ENCODE measurements around the gene FHOD3.
A peak's percentile ranks its signal among the peaks of the same experiment; 100 is the strongest.

The FHOD3 gene

DNA sequence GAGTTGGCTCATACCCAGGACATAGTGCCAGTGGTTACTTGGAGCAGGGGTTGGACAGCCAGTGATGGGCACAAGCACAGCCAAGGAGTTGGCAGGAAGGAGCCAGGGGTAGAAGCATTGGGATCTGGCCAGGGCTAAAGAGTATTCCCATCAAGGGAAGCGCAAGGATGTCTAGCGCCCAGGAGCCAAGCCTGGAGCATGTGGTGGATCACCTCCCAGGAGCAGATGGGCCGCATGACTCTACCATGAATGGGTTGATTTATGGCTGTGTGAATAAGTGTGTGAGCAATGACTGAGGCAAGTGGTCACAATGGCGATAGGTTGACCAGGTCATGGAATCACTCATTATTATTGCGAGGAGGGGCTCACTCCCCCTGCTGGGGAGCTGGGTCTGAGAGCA lies 111.1 kb downstream of the FHOD3 start:
- no peak overlapping the region for H2AK5ac ChIP-seq (ENCODE audit: low read length)
- no peaks in the 10 kb centered on the region for H3K79me2 ChIP-seq (ENCODE audit: control insufficient read depth, insufficient read depth, low read length)
- no CpG with 5 or more reads among the region's 5 CpGs for WGBS (ENCODE audit: extremely low coverage, insufficient coverage, low lambda C conversion rate)
- no peak overlapping the region for H3K18ac ChIP-seq (ENCODE audit: low read length)
- H2BK15ac ChIP-seq (replicated peaks; ENCODE audit: low read depth): no peak overlapping the region
- H3K56ac ChIP-seq (ENCODE audit: low read length): no peak overlapping the region
- no peak overlapping the region for H2BK5ac ChIP-seq (ENCODE audit: low read length)
- H3K4me3 ChIP-seq (ENCODE audit: low read length): no peak overlapping the region
- H3K4me2 ChIP-seq (ENCODE audit: low read length): no peak overlapping the region
- H3K4me1 ChIP-seq (ENCODE audit: control insufficient read depth, low read depth, low read length): no peaks in the 10 kb centered on the region
- no peaks in the 10 kb centered on the region for H3K36me3 ChIP-seq (ENCODE audit: control insufficient read depth, insufficient read depth, low read length)
- no peaks in the 10 kb centered on the region for H3K27me3 ChIP-seq (ENCODE audit: insufficient read depth, low read length, poor library complexity)
- no peak overlapping the region for H4K8ac ChIP-seq (ENCODE audit: low read depth, low read length)
- H3K23ac ChIP-seq (ENCODE audit: low read length): no peak overlapping the region
- DNase-seq: no peak
- no peak overlapping the region for H3K27ac ChIP-seq (ENCODE audit: low read depth, low read length)
- no peaks in the 10 kb centered on the region for H3K79me1 ChIP-seq (ENCODE audit: low read length)
- no peak overlapping the region for H4K5ac ChIP-seq (ENCODE audit: low read length)
- H3K4ac ChIP-seq (ENCODE audit: low read depth, low read length): no peak overlapping the region
- H2BK120ac ChIP-seq (ENCODE audit: low read depth, low read length): no peak overlapping the region
- H3K9ac ChIP-seq (ENCODE audit: low read length): no peak overlapping the region

DNA sequence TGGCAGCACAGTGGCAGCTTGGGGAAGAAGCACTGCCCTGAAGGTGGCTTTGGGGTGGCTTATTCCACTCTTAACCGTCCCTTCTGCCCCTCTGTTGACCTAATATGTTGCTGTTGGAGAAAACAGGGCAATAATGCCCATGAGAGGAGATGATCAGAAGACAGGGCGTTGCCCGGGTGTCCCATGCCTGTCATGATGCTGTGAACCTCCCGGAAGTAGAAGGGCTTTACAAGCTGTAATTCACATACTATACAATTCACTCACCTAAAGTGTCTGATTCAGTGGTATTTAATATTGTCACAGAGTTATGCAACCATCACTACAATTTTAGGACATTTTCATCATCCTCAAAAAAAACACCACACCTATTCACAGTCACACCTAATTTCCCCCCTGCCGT lies 112.3 kb downstream of the FHOD3 start:
- Histone ChIP-seq H3K4me3 (ENCODE audit: low read length) (no peak overlapping the region), H3K23ac (ENCODE audit: low read length) (no peak overlapping the region), H4K5ac (ENCODE audit: low read length) (no peak overlapping the region), H3K4ac (ENCODE audit: low read depth, low read length) (no peak overlapping the region), H4K8ac (ENCODE audit: low read depth, low read length) (no peak overlapping the region), H2BK15ac (replicated peaks; ENCODE audit: low read depth) (no peak overlapping the region), H2BK5ac (ENCODE audit: low read length) (no peak overlapping the region), H3K79me1 (ENCODE audit: low read length) (no peaks in the 10 kb centered on the region), H2BK120ac (ENCODE audit: low read depth, low read length) (no peak overlapping the region), H3K4me1 (ENCODE audit: control insufficient read depth, low read depth, low read length) (no peaks in the 10 kb centered on the region), H3K4me2 (ENCODE audit: low read length) (no peak overlapping the region), H2AK5ac (ENCODE audit: low read length) (no peak overlapping the region), H3K18ac (ENCODE audit: low read length) (no peak overlapping the region), H3K36me3 (ENCODE audit: control insufficient read depth, insufficient read depth, low read length) (no peaks in the 10 kb centered on the region), H3K9ac (ENCODE audit: low read length) (no peak overlapping the region), H3K27me3 (ENCODE audit: insufficient read depth, low read length, poor library complexity) (no peaks in the 10 kb centered on the region), H3K27ac (ENCODE audit: low read depth, low read length) (no peak overlapping the region), H3K56ac (ENCODE audit: low read length) (no peak overlapping the region), H3K79me2 (ENCODE audit: control insufficient read depth, insufficient read depth, low read length) (no peaks in the 10 kb centered on the region)
- DNase-seq: no peak
- WGBS (ENCODE audit: extremely low coverage, insufficient coverage, low lambda C conversion rate): no CpG with 5 or more reads among the region's 5 CpGs

DNA sequence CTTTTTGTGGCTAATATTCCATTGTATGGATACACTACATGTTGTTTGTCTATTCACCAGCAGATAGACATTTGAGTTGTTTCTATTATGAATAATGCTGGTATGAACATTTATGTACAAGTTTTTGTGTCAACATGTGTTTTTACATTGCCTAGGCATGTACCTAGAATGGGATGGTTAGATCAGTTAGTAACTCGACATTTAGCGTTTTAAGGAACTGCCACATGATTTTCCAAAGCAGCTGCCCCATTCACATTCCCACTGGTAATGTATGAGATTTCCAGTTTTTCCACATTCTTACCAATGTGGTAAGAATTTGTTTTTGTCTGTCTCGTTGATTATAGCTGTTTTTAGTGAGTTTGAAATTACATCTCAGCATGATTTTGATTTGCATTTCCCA lies 112.8 kb downstream of the FHOD3 start:
- Histone ChIP-seq H3K79me2 (ENCODE audit: control insufficient read depth, insufficient read depth, low read length) (no peaks in the 10 kb centered on the region), H2BK5ac (ENCODE audit: low read length) (no peak overlapping the region), H2BK120ac (ENCODE audit: low read depth, low read length) (no peak overlapping the region), H3K4ac (ENCODE audit: low read depth, low read length) (no peak overlapping the region), H3K23ac (ENCODE audit: low read length) (no peak overlapping the region), H3K4me1 (ENCODE audit: control insufficient read depth, low read depth, low read length) (no peaks in the 10 kb centered on the region), H3K36me3 (ENCODE audit: control insufficient read depth, insufficient read depth, low read length) (no peaks in the 10 kb centered on the region), H3K79me1 (ENCODE audit: low read length) (no peaks in the 10 kb centered on the region), H4K8ac (ENCODE audit: low read depth, low read length) (no peak overlapping the region), H4K5ac (ENCODE audit: low read length) (no peak overlapping the region), H3K27me3 (ENCODE audit: insufficient read depth, low read length, poor library complexity) (no peaks in the 10 kb centered on the region), H3K56ac (ENCODE audit: low read length) (no peak overlapping the region), H3K9ac (ENCODE audit: low read length) (no peak overlapping the region), H3K18ac (ENCODE audit: low read length) (no peak overlapping the region), H3K4me3 (ENCODE audit: low read length) (no peak overlapping the region), H2AK5ac (ENCODE audit: low read length) (no peak overlapping the region), H3K4me2 (ENCODE audit: low read length) (no peak overlapping the region), H2BK15ac (replicated peaks; ENCODE audit: low read depth) (no peak overlapping the region), H3K27ac (ENCODE audit: low read depth, low read length) (no peak overlapping the region)
- WGBS (ENCODE audit: extremely low coverage, insufficient coverage, low lambda C conversion rate): no CpG with 5 or more reads among the region's 3 CpGs
- DNase-seq: no peak

DNA sequence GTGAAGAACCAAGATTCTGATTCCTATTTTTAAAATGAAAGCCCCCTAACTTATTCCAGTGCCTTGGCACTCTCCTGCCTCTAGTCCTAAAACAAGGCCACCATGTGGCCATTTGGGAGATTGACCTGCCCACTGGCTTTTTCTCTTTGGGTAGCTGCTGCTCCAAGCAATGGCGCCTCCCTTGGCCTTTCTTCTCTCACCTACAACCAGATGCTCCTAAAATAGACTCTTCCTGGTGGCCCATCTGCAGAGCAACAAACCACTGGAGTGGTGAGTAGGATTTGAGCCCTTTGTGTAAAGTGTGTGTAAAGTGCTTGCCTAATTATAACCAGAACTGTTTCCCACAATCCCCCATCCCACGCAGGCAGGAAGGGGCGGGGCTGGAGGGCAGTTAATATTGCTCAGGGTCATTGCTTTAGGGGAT lies 114.2 kb downstream of the FHOD3 start:
- H2BK15ac ChIP-seq (replicated peaks; ENCODE audit: low read depth): no peak overlapping the region
- peak; percentile 88 for DNase-seq
- no peak overlapping the region for H3K23ac ChIP-seq (ENCODE audit: low read length)
- H2BK120ac ChIP-seq (ENCODE audit: low read depth, low read length): no peak overlapping the region
- H3K27me3 ChIP-seq (ENCODE audit: insufficient read depth, low read length, poor library complexity): no peaks in the 10 kb centered on the region
- no peaks in the 10 kb centered on the region for H3K79me1 ChIP-seq (ENCODE audit: low read length)
- H4K8ac ChIP-seq (ENCODE audit: low read depth, low read length): no peak overlapping the region
- no peak overlapping the region for H3K27ac ChIP-seq (ENCODE audit: low read depth, low read length)
- no peak overlapping the region for H3K4ac ChIP-seq (ENCODE audit: low read depth, low read length)
- H3K9ac ChIP-seq (ENCODE audit: low read length): no peak overlapping the region
- no peaks in the 10 kb centered on the region for H3K4me1 ChIP-seq (ENCODE audit: control insufficient read depth, low read depth, low read length)
- H3K4me3 ChIP-seq (ENCODE audit: low read length): no peak overlapping the region
- peak overlapping the region; percentile 78 for H4K5ac ChIP-seq (ENCODE audit: low read length)
- no peak overlapping the region for H3K4me2 ChIP-seq (ENCODE audit: low read length)
- no peak overlapping the region for H3K56ac ChIP-seq (ENCODE audit: low read length)
- no peaks in the 10 kb centered on the region for H3K79me2 ChIP-seq (ENCODE audit: control insufficient read depth, insufficient read depth, low read length)
- no peak overlapping the region for H2AK5ac ChIP-seq (ENCODE audit: low read length)
- WGBS (ENCODE audit: extremely low coverage, insufficient coverage, low lambda C conversion rate): no CpG with 5 or more reads among the region's 3 CpGs
- no peak overlapping the region for H2BK5ac ChIP-seq (ENCODE audit: low read length)
- H3K36me3 ChIP-seq (ENCODE audit: control insufficient read depth, insufficient read depth, low read length): no peaks in the 10 kb centered on the region
- H3K18ac ChIP-seq (ENCODE audit: low read length): no peak overlapping the region

DNA sequence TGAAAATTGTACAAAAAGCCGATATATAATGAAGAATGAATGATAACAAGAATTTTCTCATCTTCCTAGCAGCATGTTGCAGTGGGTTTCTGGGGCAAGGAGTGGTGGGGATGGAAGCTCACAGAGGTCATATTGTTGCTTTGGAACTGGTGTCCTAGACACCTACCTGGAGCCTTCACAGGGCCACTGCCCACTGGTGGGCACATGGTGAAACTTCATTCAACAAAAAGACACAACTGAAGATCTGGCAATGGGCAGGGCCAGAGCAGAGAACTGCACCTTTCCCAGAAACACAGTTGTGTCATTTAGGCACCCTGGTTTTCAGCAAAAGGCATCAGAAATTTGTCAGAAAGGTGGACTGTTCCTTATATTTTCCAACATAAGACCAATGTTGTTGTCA lies 115.3 kb downstream of the FHOD3 start:
- 100% methylated on average over 1 of the region's 1 CpG for WGBS (ENCODE audit: extremely low coverage, insufficient coverage, low lambda C conversion rate)
- H4K8ac ChIP-seq (ENCODE audit: low read depth, low read length): no peak overlapping the region
- H3K4me1 ChIP-seq (ENCODE audit: control insufficient read depth, low read depth, low read length): no peaks in the 10 kb centered on the region
- no peak overlapping the region for H4K5ac ChIP-seq (ENCODE audit: low read length)
- H3K27ac ChIP-seq (ENCODE audit: low read depth, low read length): no peak overlapping the region
- no peaks in the 10 kb centered on the region for H3K27me3 ChIP-seq (ENCODE audit: insufficient read depth, low read length, poor library complexity)
- no peak overlapping the region for H3K9ac ChIP-seq (ENCODE audit: low read length)
- H2BK5ac ChIP-seq (ENCODE audit: low read length): no peak overlapping the region
- H3K18ac ChIP-seq (ENCODE audit: low read length): no peak overlapping the region
- no peaks in the 10 kb centered on the region for H3K79me2 ChIP-seq (ENCODE audit: control insufficient read depth, insufficient read depth, low read length)
- H2AK5ac ChIP-seq (ENCODE audit: low read length): no peak overlapping the region
- H3K4me3 ChIP-seq (ENCODE audit: low read length): no peak overlapping the region
- no peak overlapping the region for H2BK120ac ChIP-seq (ENCODE audit: low read depth, low read length)
- no peak overlapping the region for H3K56ac ChIP-seq (ENCODE audit: low read length)
- peak; percentile 68 for DNase-seq
- no peak overlapping the region for H3K4me2 ChIP-seq (ENCODE audit: low read length)
- H3K23ac ChIP-seq (ENCODE audit: low read length): no peak overlapping the region
- H3K36me3 ChIP-seq (ENCODE audit: control insufficient read depth, insufficient read depth, low read length): no peaks in the 10 kb centered on the region
- H3K79me1 ChIP-seq (ENCODE audit: low read length): no peaks in the 10 kb centered on the region
- H3K4ac ChIP-seq (ENCODE audit: low read depth, low read length): no peak overlapping the region
- no peak overlapping the region for H2BK15ac ChIP-seq (replicated peaks; ENCODE audit: low read depth)

DNA sequence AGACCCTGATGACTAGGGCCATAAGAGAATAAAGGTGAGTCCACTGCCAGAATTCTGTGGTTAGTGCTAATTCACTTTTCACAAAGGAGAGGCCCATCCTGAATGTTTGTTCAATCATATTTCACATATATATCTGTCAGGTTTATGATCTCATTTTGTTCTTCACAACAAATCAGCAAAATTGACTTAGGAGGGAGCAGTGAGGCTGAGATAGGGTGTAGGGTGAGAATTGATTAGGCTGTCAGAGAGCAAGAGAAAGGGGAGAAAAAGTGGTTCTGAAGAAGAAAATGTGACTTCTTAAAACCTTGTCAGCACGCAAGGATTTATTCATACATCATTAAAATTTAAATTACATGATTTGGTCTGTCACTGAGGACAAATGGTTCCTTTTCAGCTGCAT lies 117.7 kb downstream of the FHOD3 start:
- no peak overlapping the region for H4K8ac ChIP-seq (ENCODE audit: low read depth, low read length)
- no peak overlapping the region for H2BK15ac ChIP-seq (replicated peaks; ENCODE audit: low read depth)
- H3K18ac ChIP-seq (ENCODE audit: low read length): no peak overlapping the region
- H3K56ac ChIP-seq (ENCODE audit: low read length): no peak overlapping the region
- no peaks in the 10 kb centered on the region for H3K79me1 ChIP-seq (ENCODE audit: low read length)
- H3K36me3 ChIP-seq (ENCODE audit: control insufficient read depth, insufficient read depth, low read length): no peaks in the 10 kb centered on the region
- no peak overlapping the region for H2AK5ac ChIP-seq (ENCODE audit: low read length)
- H2BK5ac ChIP-seq (ENCODE audit: low read length): no peak overlapping the region
- H3K4me3 ChIP-seq (ENCODE audit: low read length): no peak overlapping the region
- H3K27ac ChIP-seq (ENCODE audit: low read depth, low read length): no peak overlapping the region
- no peak for DNase-seq
- no peaks in the 10 kb centered on the region for H3K27me3 ChIP-seq (ENCODE audit: insufficient read depth, low read length, poor library complexity)
- no peak overlapping the region for H3K9ac ChIP-seq (ENCODE audit: low read length)
- H4K5ac ChIP-seq (ENCODE audit: low read length): no peak overlapping the region
- H3K79me2 ChIP-seq (ENCODE audit: control insufficient read depth, insufficient read depth, low read length): no peaks in the 10 kb centered on the region
- WGBS (ENCODE audit: extremely low coverage, insufficient coverage, low lambda C conversion rate): no CpG with 5 or more reads among the region's 1 CpG
- H3K4me2 ChIP-seq (ENCODE audit: low read length): no peak overlapping the region
- H3K23ac ChIP-seq (ENCODE audit: low read length): no peak overlapping the region
- no peak overlapping the region for H3K4ac ChIP-seq (ENCODE audit: low read depth, low read length)
- no peak overlapping the region for H2BK120ac ChIP-seq (ENCODE audit: low read depth, low read length)
- H3K4me1 ChIP-seq (ENCODE audit: control insufficient read depth, low read depth, low read length): no peaks in the 10 kb centered on the region
